Neural progenitor cell (in vitro differentiated cells): ENCODE data around the gene MRAP2. TPM values are rescaled to one million over a fixed set of nuclear protein-coding genes. Genes with fewer than 3 reads are reported as not detected.

ENCODE experiments used
- DNase-seq: peaks from one replicate; pipeline ENCODE4 v3.0.0-alpha.2; 2016; ENCODE audit warnings: low spot score
- H2AFZ ChIP-seq: fragments of 200-600 bp; sonication (generic); replicated peaks from 2 replicates; pipeline ENCODE4 v1.6.1; 2016; ENCODE audit warnings: antibody characterized with exemption
- H3F3A ChIP-seq: fragments of 200-600 bp; sonication (generic); 2 replicates; pipeline ENCODE4 v1.6.1; 2016; ENCODE audit warnings: antibody characterized with exemption, low read depth
- H3K27ac ChIP-seq: fragments of 200-600 bp; sonication (generic); 2 replicates; pipeline ENCODE4 v1.5.1; 2016; ENCODE audit warnings: mild to moderate bottlenecking
- H3K27me3 ChIP-seq: fragments of 200-600 bp; sonication (generic); 2 replicates; pipeline ENCODE4 v1.6.1; 2016; ENCODE audit warnings: mild to moderate bottlenecking, moderate library complexity
- H3K36me3 ChIP-seq: fragments of 200-600 bp; sonication (generic); 2 replicates; pipeline ENCODE4 v1.5.1; 2016
- H3K4me1 ChIP-seq: fragments of 200-600 bp; sonication (generic); 2 replicates; pipeline ENCODE4 v1.6.1; 2016; ENCODE audit warnings: mixed run types
- H3K4me2 ChIP-seq: fragments of 200-600 bp; sonication (generic); 2 replicates; pipeline ENCODE4 v1.6.1; 2016
- H3K4me3 ChIP-seq: fragments of 200-600 bp; sonication (generic); 2 replicates; pipeline ENCODE4 v1.5.1; 2016
- H3K79me2 ChIP-seq: fragments of 200-600 bp; sonication (generic); 2 replicates; pipeline ENCODE4 v1.6.1; 2016; ENCODE audit warnings: low read depth
- H3K9ac ChIP-seq: fragments of 200-600 bp; sonication (generic); 2 replicates; pipeline ENCODE4 v1.6.1; 2016
- H3K9me3 ChIP-seq: fragments of 200-600 bp; sonication (generic); 2 replicates; pipeline ENCODE4 v1.5.1; 2016; ENCODE audit warnings: low read depth
- H4K20me1 ChIP-seq: fragments of 200-600 bp; sonication (generic); 2 replicates; pipeline ENCODE4 v1.6.1; 2016; ENCODE audit warnings: low read depth
- H3K27ac Mint-ChIP-seq: 3 replicates; pipeline ENCODE4 v1.8.0; 2021; ENCODE audit warnings: mixed read lengths
- H3K27me3 Mint-ChIP-seq: 2 replicates; pipeline ENCODE4 v1.8.0; 2022; ENCODE audit warnings: low read depth, mild to moderate bottlenecking, inconsistent platforms, moderate library complexity, mixed read lengths; ENCODE audit not compliant: insufficient read depth
- H3K36me3 Mint-ChIP-seq: 3 replicates; pipeline ENCODE4 v1.8.0; 2021; ENCODE audit warnings: mixed read lengths
- H3K4me1 Mint-ChIP-seq: 3 replicates; pipeline ENCODE4 v1.8.0; 2021; ENCODE audit warnings: mixed read lengths
- H3K4me3 Mint-ChIP-seq: 3 replicates; pipeline ENCODE4 v1.8.0; 2021; ENCODE audit warnings: mild to moderate bottlenecking, moderate library complexity, mixed read lengths
- H3K9me3 Mint-ChIP-seq: 3 replicates; pipeline ENCODE4 v1.8.0; 2020; ENCODE audit warnings: mixed read lengths
- CTCF ChIP-seq: fragments of 200-600 bp; sonication (generic); IDR thresholded peaks from 2 replicates; pipeline ENCODE4 v1.5.1; 2017; ENCODE audit warnings: antibody characterized with exemption, mild to moderate bottlenecking
- EZH2 ChIP-seq: fragments of 200-600 bp; sonication (generic); IDR thresholded peaks from 2 replicates; pipeline ENCODE4 v1.6.1; 2017; ENCODE audit warnings: antibody characterized with exemption, mild to moderate bottlenecking, moderate library complexity
- EZH2phosphoT487 ChIP-seq: fragments of 200-600 bp; sonication (generic); IDR thresholded peaks from 2 replicates; pipeline ENCODE4 v1.6.1; 2017; ENCODE audit warnings: antibody characterized with exemption
- total RNA-seq: library from RNA; depleted of rRNA; stranded (reverse); fragments of >200 nt; gene quantifications from 2 replicates; pipeline ENCODE4 v1.2.3, GENCODE V29; 2015; ENCODE audit warnings: low replicate concordance

MRAP2 gene
- total RNA-seq, 1 donor from 2014 or later: 0.75 TPM

GRCh38 chr6:84072442-84072997 is 38.9 kb downstream of the MRAP2 start:
- Histone ChIP-seq H3K4me2 (no peak overlapping the region), H3K9ac (no peak overlapping the region), H4K20me1 (no peaks in the 10 kb centered on the region), H3K27ac (no peak overlapping the region), H3K4me1 (no peaks in the 10 kb centered on the region), H3K27me3 (no peaks in the 10 kb centered on the region), H3F3A (no peaks in the 10 kb centered on the region), H3K9me3 (no peaks in the 10 kb centered on the region), H2AFZ (no peak overlapping the region), H3K4me3 (no peak overlapping the region), H3K36me3 (no peaks in the 10 kb centered on the region), H3K79me2 (no peaks in the 10 kb centered on the region)
- peaks cover 29% of the 10 kb centered on the region for H3K9me3 Mint-ChIP-seq
- DNase-seq: no peak
- peaks cover 16% of the 10 kb centered on the region for H3K4me1 Mint-ChIP-seq
- H3K4me3 Mint-ChIP-seq: no peak overlapping the region
- H3K27me3 Mint-ChIP-seq: no peaks in the 10 kb centered on the region
- no peak for TF ChIP-seq EZH2
- no peak for TF ChIP-seq CTCF
- no peak for TF ChIP-seq EZH2phosphoT487
- peak overlapping the region; percentile 55 for H3K27ac Mint-ChIP-seq
- H3K36me3 Mint-ChIP-seq: peaks cover 2% of the 10 kb centered on the region

DNA sequence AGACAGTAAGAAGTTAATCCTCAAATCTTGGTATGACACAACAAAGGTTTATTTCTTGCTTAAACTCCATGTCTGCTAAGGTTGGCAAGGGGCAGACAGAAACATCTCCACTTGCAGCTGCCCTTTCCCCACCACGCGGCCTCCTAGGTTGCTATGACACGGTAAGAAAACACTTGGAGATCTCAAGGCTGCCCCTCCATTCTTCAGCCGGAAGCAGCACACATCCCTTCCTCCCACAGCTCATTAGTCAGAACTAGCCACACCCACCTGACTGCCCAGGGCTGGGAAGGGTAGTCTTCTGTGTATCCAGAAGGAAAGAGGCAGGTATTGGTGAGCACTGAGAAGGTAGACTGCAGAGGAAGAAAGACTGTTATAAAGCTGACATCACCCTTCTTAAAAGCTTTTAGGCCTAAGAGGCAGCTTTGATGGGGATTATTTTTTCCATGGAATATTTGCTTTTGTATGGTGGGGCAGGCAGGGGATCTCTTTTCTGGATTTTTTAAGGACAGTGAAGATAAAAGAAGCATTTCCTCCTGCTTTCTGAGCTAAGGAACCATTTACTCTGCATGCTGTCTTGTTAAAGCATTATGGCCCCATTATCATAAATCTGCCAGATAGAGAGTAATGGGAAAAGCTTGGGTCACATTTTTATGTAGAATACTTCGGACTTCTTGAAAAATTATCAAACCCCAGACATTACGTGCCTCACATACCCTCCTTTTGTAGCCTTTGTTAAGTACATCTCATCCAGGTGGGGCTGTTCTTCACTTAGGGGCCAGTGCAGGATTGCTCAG is 41.6 kb downstream of the MRAP2 start:
- no peaks in the 10 kb centered on the region for H3K79me2 ChIP-seq
- no peaks in the 10 kb centered on the region for H4K20me1 ChIP-seq
- Mint-ChIP-seq H3K4me3 (no peak overlapping the region), H3K9me3 (peaks cover 14% of the 10 kb centered on the region), H3K36me3 (no peaks in the 10 kb centered on the region), H3K4me1 (peaks cover 16% of the 10 kb centered on the region), H3K27me3 (no peaks in the 10 kb centered on the region), H3K27ac (peak overlapping the region; percentile 75)
- no peak overlapping the region for H3K27ac ChIP-seq
- H3K36me3 ChIP-seq: no peaks in the 10 kb centered on the region
- H3K4me3 ChIP-seq: no peak overlapping the region
- no peaks in the 10 kb centered on the region for H3K9me3 ChIP-seq
- no peak overlapping the region for H3K4me2 ChIP-seq
- peak; percentile 26 for DNase-seq
- H2AFZ ChIP-seq: peak overlapping the region; percentile 69
- H3K9ac ChIP-seq: no peak overlapping the region
- H3K27me3 ChIP-seq: no peaks in the 10 kb centered on the region
- H3F3A ChIP-seq: no peaks in the 10 kb centered on the region
- no peaks in the 10 kb centered on the region for H3K4me1 ChIP-seq
- TF ChIP-seq CTCF: no peak
- no peak for TF ChIP-seq EZH2phosphoT487

DNA sequence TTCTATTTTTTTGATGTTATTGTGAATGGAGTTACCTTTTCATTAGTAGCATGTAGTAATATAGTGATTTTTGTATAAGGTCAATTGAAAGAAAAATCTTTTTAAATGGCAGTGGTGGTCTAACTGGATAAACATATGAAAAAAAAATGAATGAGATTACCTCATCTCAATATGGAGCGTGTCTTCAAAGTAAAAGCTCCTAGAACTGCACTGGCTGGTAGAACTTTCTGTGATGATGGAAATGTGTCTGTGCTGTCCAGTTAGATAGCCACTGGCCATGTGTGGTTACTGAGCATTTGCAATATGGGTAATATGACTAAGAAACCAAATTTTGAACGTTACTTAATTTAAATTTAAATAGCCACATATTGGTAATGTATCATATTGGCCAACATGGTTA is 44.1 kb downstream of the MRAP2 start:
- DNase-seq: no peak
- no peaks in the 10 kb centered on the region for H3K36me3 Mint-ChIP-seq
- Histone ChIP-seq H3K4me1 (peaks cover 4% of the 10 kb centered on the region), H3K79me2 (no peaks in the 10 kb centered on the region), H3K9me3 (no peaks in the 10 kb centered on the region), H3K27me3 (no peaks in the 10 kb centered on the region), H4K20me1 (no peaks in the 10 kb centered on the region), H3F3A (no peaks in the 10 kb centered on the region), H3K36me3 (no peaks in the 10 kb centered on the region), H3K4me2 (no peak overlapping the region), H3K9ac (no peak overlapping the region), H3K27ac (no peak overlapping the region), H3K4me3 (no peak overlapping the region), H2AFZ (no peak overlapping the region)
- H3K9me3 Mint-ChIP-seq: peaks cover 3% of the 10 kb centered on the region
- peaks cover 20% of the 10 kb centered on the region for H3K4me1 Mint-ChIP-seq
- H3K4me3 Mint-ChIP-seq: no peak overlapping the region
- H3K27me3 Mint-ChIP-seq: no peaks in the 10 kb centered on the region
- TF ChIP-seq CTCF: no peak
- no peak for TF ChIP-seq EZH2phosphoT487
- TF ChIP-seq EZH2: no peak
- H3K27ac Mint-ChIP-seq: no peak overlapping the region
